NCI-H69 (cell line): ENCODE results near the gene LEFTY2.
"Not testable (repeated sequence)": the region's sequence is repeated elsewhere in the genome, so short reads cannot be mapped to it uniquely, and the experiment has no call there.

Experiments
- DNase-seq: peaks from one replicate; lab custom pipeline; 2025; lab: John Stamatoyannopoulos, UW

LEFTY2 gene

DNA sequence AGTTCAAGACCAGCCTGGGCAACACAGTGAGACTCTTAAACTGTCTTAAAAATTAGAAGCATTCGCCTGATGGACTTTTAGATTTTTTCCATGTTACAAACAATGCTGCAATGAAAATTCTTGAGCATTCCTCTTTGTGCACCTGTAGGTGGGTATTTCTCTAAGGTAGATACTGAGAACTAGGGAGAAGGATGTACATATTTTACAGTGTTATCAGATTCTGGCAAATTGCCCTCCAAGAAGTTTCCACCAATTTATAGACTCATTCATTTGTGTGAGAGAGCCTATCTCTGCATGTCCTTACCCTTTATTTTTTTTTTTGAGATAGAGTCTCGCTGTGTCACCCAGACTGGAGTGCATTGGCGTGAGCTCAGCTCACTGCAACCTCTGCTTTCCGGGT lies 12.3 kb upstream of the LEFTY2 start:
- DNase-seq, result no peak

DNA sequence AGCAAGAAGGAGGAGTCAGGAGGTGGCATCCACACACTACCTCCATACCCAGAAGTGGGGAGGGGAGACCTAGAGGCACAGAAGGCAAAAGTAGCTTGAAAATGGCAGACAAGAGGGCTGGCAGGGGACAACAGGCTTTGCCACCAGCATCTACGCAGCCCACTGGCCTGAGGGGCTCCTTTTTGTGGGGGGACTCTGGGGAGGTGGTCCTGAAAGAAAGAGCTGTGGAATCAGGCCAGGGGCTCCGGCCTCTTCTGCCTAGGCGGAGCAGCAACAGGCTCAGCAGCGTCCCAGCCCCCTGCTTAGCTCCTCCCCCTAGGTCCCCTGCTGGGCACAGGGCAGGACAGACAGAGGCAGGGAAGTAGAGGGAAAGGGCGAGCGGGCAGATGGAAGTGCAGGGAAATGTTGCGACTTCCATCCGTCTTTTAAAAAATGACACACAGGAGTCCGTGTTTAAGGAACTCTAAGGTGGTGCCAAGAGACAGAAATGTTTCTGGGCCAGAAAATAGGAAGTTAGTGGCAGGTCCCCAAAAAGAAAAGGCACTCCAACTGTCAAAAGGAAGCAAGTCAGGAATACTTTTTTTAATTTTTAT lies 10.0 kb upstream of the LEFTY2 start:
- DNase-seq, result no peak

DNA sequence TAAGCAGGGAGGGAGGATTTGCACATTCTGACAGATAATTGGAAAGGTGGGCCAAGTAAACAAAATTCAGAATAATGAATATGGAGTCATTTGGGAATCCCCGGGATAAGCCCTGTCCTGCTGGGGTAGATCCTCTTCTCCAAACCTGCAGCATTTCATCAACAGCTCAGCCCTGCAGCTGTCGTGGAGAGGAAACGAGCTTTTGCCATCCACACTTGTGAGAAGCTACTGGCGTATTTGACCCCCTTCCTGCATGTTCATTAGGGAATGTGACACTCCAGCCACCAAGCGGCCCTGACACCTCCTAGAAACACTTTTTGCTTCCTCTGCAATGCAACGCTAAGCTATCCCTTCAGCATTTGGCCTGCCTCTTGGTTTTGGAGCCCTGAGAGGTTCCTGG lies 8.0 kb upstream of the LEFTY2 start:
- DNase-seq, result no peak

DNA sequence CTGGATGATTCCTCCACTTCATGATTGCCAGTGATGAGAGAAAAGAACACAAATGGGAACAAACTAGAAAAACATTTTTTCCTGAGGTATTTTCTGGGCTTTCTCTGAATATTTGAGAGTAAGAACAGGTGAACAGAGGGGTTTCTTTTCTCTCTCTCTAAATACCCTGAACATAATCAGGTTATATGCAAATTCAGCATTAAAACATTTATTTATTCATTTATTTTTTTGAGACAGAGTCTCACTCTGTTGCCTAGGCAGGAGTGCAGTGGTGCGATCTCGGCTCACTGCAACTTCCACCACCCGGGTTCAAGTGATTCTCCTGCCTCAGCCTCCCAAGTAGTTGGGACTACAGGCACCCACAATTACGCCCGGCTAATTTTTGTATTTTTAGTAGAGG lies 5.8 kb upstream of the LEFTY2 start:
- no peak for DNase-seq

DNA sequence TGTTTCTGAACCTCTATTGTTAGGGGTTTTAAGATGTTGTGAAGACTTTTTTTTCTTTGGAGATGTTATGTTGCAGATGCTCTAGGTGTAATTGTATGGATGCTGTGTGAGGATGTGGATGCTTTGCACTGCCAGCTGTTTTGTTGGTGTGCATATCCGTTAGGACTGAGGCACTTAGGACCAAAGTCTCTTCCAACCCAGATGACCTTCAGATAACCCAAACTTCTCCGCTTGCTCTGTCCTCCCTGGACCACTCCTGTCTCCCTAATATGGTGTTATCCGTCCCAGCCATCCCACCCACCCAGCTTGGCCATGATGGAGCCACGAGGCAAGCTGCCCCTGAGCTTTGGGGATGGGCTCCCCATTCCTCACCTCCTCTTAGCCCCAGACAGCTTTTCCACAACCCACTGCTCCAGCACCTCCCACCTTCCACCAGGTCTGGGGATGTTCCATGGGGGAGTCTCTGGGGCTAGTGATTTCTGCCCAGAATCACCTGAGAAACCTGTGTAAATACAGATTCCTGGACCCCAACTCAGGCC lies 5.1 kb upstream of the LEFTY2 start:
- DNase-seq, result no peak

DNA sequence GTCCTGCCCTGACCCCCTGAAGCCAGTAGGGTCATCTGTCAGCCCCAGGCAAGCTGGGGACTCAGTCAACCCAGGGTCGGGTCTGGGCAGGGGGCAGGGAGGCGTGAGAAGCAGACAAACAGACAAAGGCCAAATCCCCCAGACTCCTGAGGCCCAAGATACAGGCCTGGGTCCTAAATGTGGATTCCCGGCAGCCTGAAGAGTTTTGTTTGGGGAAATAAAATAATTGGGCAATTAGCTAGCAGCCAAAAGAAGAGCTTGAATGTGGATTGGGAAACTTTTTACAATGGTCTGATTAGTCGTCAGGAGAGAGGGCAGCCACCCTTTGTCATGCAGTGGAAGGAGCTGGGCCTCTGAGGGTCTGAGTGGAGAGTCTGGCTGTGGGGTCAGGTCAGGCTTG lies 4.5 kb upstream of the LEFTY2 start:
- DNase-seq, result no peak

DNA sequence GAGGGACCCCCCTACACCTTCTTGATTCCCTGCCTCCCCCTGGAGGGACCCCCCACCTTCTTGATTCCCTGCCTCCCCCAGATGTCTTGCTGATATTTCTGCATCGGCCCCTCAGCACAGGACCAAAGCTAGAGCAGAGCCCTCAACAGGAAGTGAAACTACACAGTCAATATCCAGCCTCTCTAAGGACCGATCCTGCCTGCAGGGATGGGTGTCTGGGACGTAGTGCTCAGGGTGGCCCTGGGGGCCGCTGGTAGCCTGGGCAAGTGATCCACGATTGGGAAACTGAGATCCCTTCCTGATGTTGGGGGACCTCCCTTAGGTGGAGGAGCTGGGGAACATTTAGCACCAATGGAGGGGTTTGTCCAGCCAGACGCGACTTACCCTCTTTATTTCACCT lies 3.9 kb upstream of the LEFTY2 start:
- DNase-seq, result no peak

DNA sequence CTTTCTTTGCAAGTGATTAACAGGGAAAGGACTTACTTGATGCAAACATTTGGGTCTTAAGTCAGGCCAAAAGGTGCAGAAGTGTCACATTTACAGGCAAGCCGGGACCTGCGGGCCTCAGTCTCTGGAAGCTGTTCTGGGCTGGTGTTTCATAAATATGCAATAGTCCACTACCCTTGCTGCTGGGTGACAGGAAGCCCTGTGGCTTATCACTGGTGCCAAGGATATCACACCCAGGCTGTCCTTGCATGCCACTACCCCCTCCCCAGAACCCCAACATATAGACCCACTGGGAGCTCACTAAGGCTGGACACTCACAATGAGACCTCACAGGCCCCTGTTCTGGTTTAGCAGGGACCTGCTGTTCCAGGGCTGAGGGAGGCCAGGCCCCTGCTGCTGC lies 3.4 kb upstream of the LEFTY2 start:
- DNase-seq, result no peak

DNA sequence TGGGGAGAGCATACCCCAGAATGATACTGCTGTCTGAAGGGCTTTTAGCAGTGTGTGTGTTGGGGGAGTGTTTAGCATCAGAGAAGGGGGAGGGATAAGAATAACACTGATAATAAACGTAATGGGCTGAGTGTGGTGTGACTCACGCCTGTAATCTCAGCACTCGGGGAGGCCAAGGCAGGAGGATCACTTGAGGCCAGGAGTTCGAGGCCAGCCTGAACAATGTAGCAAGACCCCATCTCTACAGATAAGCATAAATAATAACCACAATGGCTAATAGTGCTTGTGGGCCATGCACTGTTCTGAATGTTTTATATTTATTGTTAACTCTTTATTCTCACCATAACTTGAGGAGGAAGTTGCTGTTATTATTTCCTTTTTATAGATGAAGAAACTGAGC lies 2.6 kb upstream of the LEFTY2 start:
- DNase-seq, result no peak

DNA sequence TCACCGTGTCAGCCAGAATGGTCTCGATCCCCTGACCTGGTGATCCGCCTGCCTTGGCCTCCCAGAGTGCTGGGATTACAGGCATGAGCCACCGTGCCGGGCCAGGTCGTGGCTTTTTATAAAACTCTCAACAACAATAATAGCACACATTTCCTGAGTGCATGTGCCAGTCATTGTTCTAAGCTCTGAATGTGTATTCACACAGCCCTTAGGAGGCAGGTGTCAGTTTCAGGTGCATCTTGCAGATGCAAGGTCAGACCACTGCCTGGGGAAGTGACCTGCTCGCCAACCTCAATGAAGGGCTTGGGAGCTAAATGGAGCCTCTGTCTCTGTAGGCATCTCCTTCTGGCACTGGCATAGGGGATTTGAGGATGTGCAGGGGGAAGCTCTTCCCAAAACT lies 1.6 kb upstream of the LEFTY2 start:
- no peak for DNase-seq

DNA sequence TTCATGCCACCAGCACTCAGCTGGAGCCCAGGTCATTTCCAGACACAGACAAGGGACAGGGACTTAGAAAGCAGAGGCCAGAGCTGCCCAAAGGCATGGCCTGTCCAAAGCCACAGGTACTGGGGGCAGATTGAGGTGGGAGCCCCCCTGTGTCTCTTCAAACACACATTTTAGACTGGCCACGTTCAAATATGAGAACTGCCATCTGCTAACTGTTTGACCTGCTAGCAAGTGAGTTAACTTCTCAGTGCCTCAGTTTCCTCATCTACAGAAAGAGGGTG lies 862 bp upstream of the LEFTY2 start:
- DNase-seq, result no peak

DNA sequence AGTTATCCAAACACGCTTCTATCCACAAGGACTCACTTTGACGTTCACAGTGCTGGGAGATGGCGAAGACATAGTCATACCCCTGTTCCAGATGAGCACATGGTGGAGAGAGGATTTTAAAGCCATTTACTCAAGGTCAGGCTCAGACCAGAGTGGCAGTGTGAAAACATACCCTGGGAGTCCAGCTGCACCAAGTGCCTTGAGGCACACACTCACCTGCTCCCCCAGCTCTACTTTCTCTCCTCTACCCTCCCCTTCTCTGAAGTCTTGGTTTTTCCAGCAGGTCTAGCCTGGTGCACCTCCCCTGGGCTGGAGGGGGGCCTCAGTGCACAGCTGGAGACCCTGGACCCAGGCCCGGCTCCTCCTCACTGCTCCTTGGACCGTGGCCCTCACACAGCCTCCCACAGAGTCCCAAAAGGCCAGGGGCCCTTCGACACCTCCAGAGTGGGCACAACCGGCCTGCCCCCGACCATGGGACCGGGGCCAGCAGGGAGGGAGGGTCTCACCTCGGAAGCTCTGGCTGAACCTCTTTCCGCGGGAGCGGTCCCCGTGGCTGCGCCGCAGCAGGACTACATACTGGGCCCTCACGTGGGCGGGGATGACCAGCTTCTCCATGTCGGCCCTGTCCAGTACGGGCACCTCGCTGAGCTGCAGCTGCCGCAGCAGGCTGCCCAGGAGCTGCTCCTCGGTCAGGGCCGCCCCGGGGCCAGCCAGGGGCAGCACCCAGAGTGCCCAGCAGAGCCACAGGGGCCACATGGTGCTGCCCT lies 452 bp downstream of the LEFTY2 start:
- DNase-seq, result no peak

DNA sequence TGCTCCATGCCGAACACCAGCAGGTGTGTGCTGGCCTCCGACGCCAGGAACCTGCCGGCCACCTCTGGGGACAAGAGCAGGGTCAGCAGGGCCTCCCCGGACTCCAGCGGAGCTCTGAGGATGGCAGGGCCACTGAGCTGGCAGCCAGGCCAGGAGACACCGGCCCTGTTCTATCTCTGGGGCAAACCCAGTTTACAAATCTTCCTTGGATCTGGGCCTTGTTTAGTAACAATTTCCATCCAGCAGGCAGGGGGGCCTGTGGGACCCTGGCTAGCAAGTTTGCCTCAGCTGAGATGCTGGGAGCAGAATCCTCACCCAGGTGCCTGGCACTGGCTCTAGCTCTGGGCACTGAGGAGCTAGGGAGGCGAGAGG lies 1.1 kb downstream of the LEFTY2 start:
- DNase-seq, result not testable (repeated sequence)

DNA sequence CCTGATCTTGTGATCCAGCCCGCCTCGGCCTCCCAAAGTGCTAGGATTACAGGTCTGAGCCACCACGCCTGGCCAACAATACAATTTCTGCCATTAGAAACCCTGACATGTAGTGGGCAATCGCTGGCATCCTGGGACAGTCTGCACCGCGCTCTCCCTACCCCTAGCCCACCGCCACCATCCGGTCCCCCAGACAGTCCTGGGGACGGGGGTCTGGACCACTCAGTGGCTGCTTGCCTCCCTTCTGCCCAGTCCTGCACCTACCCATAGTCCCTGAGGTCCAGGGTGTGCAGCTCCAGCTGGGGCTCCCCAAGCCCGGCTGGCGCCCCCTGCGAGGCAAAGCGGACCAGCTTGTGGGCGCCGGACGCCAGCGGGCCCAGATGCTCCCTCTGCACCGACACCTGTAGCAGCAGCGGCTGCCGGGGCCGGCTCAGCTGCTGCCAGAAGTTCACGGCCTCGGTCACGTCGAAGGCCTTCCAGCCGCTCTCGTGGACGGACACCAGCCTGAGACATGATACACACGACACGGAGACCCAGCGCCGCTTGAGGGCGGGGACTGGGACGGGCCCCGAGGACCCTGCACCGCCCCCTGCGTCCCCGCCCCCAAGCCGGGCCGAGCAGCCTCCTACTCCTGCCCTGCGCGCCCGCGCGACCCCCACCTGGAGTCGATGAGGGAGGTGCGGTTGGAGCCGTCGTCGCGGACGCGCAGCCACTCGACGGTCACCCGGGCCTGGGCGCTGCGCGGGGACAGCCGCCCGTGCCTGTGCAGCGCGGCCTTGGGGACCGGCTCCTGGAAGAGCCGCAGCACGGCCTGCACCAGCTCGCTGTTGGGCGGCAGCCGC lies 1.7 kb downstream of the LEFTY2 start:
- not testable (repeated sequence) for DNase-seq

DNA sequence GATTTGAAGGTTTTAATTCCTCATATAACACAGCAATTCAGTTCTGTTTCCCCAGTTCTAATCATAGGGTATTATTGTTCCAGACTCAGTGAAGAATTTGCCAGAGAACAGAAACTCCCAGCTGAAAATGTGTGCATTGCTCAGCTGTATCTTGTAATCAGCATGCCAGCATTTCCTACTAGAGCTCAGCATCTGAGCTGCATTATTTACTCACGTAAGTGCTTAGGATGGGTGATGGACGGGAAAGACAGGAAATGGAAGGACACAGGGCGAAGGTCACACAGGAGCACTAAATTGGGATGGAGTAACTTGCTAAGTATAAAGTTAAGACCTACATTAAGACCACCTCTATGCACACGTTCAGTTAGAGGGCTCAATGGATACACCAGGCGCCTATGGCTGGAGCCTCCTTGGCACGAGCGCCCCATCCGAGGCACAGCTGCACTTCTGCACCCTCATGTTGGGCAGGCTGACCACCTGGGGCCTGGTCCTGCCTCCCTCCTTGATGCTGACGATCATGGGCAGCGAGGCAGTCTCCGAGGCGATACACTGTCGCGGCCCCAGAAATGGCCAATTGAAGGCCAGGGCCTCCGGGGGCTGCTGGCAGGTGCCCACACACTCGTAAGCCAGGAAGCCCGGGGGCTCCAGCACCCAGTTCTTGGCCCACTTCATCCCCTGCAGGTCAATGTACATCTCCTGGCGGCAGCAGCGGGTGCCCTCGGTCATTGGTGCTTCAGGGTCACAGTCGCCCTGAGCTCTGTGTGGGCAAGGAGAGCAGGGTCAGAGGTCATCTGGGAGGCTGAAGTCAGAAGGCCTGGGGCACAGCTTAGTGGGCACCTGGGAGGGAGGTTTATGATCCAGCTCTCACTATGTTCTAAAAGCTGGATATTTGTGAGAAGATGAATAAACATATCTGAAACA lies 3.7 kb downstream of the LEFTY2 start:
- DNase-seq, result no peak

DNA sequence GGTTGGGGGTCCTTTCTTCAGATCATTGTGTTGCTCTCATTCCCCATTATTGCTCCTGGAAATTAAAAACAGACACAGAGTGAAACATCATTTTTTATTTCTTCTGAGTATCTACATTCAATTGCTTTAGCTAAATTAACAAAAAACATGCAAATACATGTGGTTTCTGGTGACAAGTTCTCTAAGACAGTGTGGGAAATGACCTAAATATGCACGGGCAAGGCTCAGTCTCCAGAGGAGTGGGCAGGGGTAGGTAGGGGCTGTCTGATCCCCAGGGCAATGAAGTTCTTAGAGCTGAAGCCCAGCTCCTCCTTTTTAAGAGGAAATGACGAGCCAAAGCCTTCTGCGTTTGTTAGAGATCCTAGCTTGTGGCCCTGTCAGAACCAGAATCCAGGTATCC lies 4.5 kb downstream of the LEFTY2 start:
- DNase-seq, result no peak

DNA sequence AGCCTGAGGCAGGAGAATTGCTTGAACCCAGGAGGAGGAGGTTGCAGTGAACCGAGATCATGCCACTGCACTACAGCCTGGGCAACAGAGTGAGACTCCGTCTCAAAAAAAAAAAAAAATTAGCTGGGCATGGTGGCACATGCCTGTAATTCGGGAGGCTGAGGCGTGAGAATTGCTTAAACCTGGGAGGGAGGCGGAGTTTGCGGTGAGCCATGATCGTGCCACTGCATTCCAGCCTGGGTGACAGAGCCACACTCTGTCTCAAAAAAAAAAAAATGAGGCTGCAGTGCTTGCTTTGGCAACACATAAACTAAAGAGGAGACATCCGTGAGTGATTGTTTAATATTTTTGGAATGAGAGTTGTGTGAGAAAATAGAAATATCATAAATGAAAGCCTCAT lies 4.9 kb downstream of the LEFTY2 start:
- DNase-seq, result not testable (repeated sequence)

DNA sequence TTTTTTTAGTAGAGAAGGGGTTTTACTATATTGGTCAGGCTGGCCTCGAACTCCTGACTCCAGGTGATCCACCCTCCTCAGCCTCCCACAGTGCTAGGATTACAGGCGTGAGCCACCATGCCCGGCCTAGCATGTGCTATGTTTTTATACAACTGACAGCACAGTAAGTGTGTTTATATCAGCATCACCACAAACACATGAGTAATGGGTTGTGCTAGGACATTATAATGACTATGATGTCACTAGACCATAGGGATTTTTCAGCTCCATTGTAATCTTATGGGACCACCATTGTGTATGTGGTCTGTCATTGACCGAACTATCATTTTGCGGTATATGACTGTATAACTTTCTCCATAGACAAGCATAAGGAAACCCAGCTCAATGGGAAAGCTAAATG lies 6.3 kb downstream of the LEFTY2 start:
- DNase-seq, result no peak

DNA sequence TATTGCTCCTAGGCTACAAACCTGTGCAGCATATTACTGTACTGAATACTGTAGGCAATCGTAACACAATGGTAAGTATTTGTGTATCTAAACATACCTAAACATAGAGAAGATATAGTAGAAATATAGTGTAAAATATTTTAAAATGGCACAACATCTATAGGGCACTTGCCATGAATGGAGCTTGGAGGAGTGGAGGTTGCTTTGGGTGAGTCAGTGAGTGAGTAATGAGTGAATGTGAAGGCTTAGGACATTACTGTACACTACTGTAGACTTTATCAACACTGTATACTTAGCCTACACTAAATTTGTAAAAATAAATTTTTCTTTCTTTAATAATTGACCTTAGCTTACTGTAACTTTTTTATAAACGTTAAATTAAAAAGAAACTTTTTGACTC lies 7.9 kb downstream of the LEFTY2 start:
- no peak for DNase-seq

DNA sequence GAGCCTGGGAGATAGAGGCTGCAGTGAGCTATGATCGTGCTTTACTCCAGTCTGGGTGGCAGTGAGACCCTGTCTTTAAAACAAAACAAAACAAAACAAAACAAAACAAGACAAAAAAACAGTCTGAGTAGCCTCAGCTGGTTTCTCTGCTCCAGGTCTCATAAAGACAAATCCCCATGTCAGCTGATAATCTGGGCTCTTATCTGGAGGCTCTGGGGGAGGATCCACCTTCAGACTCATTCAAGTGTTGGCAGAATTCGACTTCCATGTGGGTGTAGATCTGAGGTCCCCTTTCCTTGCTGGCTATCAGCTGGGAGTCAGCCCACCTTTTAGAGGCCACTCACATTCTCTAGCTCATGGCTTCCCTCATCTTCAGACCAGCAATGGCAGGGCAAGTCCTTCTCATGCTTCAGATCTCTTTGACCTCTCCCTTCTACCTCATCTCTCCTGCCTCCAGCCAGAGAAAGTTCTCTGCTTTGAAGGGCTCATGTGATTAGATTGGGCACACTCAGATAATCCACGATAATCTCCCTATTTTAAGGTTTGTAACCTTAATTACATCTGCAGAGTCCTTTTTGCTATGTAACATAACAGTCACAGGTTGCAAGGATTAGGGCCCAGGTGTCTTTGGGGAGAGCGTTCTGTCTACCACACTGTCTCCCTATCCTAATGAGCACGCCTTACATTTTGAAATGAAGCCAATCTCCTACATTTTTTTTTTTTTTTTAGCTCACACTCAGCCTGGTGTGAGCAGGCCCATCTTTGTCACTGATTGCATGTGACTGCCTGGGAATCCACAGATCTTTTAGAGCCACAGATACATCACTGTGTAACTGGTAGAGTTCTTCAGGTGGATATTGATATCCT lies 9.5 kb downstream of the LEFTY2 start:
- DNase-seq, result no peak

DNA sequence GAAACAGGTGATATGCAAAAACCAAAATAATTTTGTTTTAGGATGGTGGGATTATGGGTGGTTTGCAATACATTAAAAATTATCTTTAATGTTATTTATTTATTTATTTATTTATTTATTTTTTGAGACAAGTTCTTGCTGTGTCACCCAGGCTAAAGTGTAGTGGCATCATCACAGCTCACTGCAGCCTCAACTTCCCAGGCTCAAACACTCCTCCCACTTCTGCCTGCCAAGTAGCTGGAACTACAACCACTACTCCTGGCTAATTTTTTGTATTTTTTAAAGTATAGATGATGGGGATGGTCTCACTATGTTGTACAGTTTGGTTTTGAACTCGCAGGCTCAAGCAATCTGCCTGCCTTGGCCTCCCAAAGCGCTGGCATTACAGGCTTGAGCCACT lies 10.5 kb downstream of the LEFTY2 start:
- DNase-seq, result no peak
